ENCODE measurements around the gene MCF2L2. TPM values are rescaled to one million over a fixed set of nuclear protein-coding genes. Genes with fewer than 3 reads are reported as not detected.

The MCF2L2 gene
- total RNA-seq, 1 donor: under 0.01 TPM

GRCh38 chr3:183354325-183354831, 74.0 kb downstream of the MCF2L2 start:
- TF ChIP-seq CTCF (IDR thresholded peaks at IDR 0.05; ENCODE audit: extremely low read depth, low read depth, low read length): no peak
- Histone ChIP-seq H3K27ac (ENCODE audit: low read depth, low read length) (no peak overlapping the region), H3K36me3 (ENCODE audit: insufficient read depth, low read length) (no peaks in the 10 kb centered on the region), H4K20me1 (ENCODE audit: insufficient read depth, low read length) (no peaks in the 10 kb centered on the region), H3K4me1 (ENCODE audit: insufficient read depth, low read length) (no peaks in the 10 kb centered on the region), H3K4me2 (ENCODE audit: insufficient read depth, low read length) (no peak overlapping the region), H3K9me3 (ENCODE audit: low read depth, low read length) (no peaks in the 10 kb centered on the region), H2AFZ (ENCODE audit: low read length) (no peak overlapping the region), H3K27me3 (ENCODE audit: insufficient read depth, low read length) (peaks cover 5% of the 10 kb centered on the region), H3K79me2 (ENCODE audit: insufficient read depth, low read length) (no peaks in the 10 kb centered on the region), H3K4me3 (ENCODE audit: insufficient read depth, low read length) (no peak overlapping the region)
- DNase-seq (ENCODE audit: insufficient read length, low spot score, missing footprints): no peak

GRCh38 chr3:183353421-183353820, 75.0 kb downstream of the MCF2L2 start:
- TF ChIP-seq CTCF (IDR thresholded peaks at IDR 0.05; ENCODE audit: extremely low read depth, low read depth, low read length): no peak
- H3K9me3 ChIP-seq (ENCODE audit: low read depth, low read length): no peaks in the 10 kb centered on the region

GRCh38 chr3:183350164-183350563, 78.3 kb downstream of the MCF2L2 start:
- Histone ChIP-seq H3K36me3 (ENCODE audit: insufficient read depth, low read length) (no peaks in the 10 kb centered on the region), H3K4me2 (ENCODE audit: insufficient read depth, low read length) (no peak overlapping the region), H4K20me1 (ENCODE audit: insufficient read depth, low read length) (no peaks in the 10 kb centered on the region), H2AFZ (ENCODE audit: low read length) (no peak overlapping the region), H3K27ac (ENCODE audit: low read depth, low read length) (no peak overlapping the region), H3K9me3 (ENCODE audit: low read depth, low read length) (no peaks in the 10 kb centered on the region), H3K4me1 (ENCODE audit: insufficient read depth, low read length) (no peaks in the 10 kb centered on the region), H3K27me3 (ENCODE audit: insufficient read depth, low read length) (peaks cover 6% of the 10 kb centered on the region), H3K4me3 (ENCODE audit: insufficient read depth, low read length) (no peak overlapping the region), H3K79me2 (ENCODE audit: insufficient read depth, low read length) (no peaks in the 10 kb centered on the region)
- TF ChIP-seq CTCF (IDR thresholded peaks at IDR 0.05; ENCODE audit: extremely low read depth, low read depth, low read length): no peak
- no peak for DNase-seq (ENCODE audit: insufficient read length, low spot score, missing footprints)

More at GRCh38 chr3:183353421-183353820, 75.0 kb downstream of the MCF2L2 start:
- Histone ChIP-seq H3K4me3 (ENCODE audit: insufficient read depth, low read length) (no peak overlapping the region), H3K4me1 (ENCODE audit: insufficient read depth, low read length) (no peaks in the 10 kb centered on the region), H2AFZ (ENCODE audit: low read length) (no peak overlapping the region), H3K79me2 (ENCODE audit: insufficient read depth, low read length) (no peaks in the 10 kb centered on the region), H3K4me2 (ENCODE audit: insufficient read depth, low read length) (no peak overlapping the region), H4K20me1 (ENCODE audit: insufficient read depth, low read length) (no peaks in the 10 kb centered on the region), H3K27ac (ENCODE audit: low read depth, low read length) (no peak overlapping the region), H3K27me3 (ENCODE audit: insufficient read depth, low read length) (peaks cover 6% of the 10 kb centered on the region), H3K36me3 (ENCODE audit: insufficient read depth, low read length) (no peaks in the 10 kb centered on the region)
- no peak for DNase-seq (ENCODE audit: insufficient read length, low spot score, missing footprints)

GRCh38 chr3:183349421-183350157, 78.8 kb downstream of the MCF2L2 start:
- H3K4me1 ChIP-seq (ENCODE audit: insufficient read depth, low read length): no peaks in the 10 kb centered on the region
- H3K4me2 ChIP-seq (ENCODE audit: insufficient read depth, low read length): no peak overlapping the region
- no peaks in the 10 kb centered on the region for H3K36me3 ChIP-seq (ENCODE audit: insufficient read depth, low read length)
- H3K79me2 ChIP-seq (ENCODE audit: insufficient read depth, low read length): no peaks in the 10 kb centered on the region
- no peak for DNase-seq (ENCODE audit: insufficient read length, low spot score, missing footprints)
- TF ChIP-seq CTCF (IDR thresholded peaks at IDR 0.05; ENCODE audit: extremely low read depth, low read depth, low read length): no peak
- no peak overlapping the region for H3K4me3 ChIP-seq (ENCODE audit: insufficient read depth, low read length)
- no peak overlapping the region for H2AFZ ChIP-seq (ENCODE audit: low read length)
- no peak overlapping the region for H3K27ac ChIP-seq (ENCODE audit: low read depth, low read length)
- no peaks in the 10 kb centered on the region for H4K20me1 ChIP-seq (ENCODE audit: insufficient read depth, low read length)
- H3K27me3 ChIP-seq (ENCODE audit: insufficient read depth, low read length): peaks cover 6% of the 10 kb centered on the region
- no peaks in the 10 kb centered on the region for H3K9me3 ChIP-seq (ENCODE audit: low read depth, low read length)

Data from osteoblast (primary cell).